GM21515 (cell line): ENCODE measurements around the gene PSME3.
"Not testable (repeated sequence)": the region's sequence is repeated elsewhere in the genome, so short reads cannot be mapped to it uniquely, and the experiment has no call there.

Experiments used
- ATAC-seq: cut with Tn5 transposase; IDR thresholded peaks from one replicate; pipeline ENCODE4 v1.9.1; 2021; ENCODE audit not compliant: unreplicated experiment

PSME3 gene

DNA sequence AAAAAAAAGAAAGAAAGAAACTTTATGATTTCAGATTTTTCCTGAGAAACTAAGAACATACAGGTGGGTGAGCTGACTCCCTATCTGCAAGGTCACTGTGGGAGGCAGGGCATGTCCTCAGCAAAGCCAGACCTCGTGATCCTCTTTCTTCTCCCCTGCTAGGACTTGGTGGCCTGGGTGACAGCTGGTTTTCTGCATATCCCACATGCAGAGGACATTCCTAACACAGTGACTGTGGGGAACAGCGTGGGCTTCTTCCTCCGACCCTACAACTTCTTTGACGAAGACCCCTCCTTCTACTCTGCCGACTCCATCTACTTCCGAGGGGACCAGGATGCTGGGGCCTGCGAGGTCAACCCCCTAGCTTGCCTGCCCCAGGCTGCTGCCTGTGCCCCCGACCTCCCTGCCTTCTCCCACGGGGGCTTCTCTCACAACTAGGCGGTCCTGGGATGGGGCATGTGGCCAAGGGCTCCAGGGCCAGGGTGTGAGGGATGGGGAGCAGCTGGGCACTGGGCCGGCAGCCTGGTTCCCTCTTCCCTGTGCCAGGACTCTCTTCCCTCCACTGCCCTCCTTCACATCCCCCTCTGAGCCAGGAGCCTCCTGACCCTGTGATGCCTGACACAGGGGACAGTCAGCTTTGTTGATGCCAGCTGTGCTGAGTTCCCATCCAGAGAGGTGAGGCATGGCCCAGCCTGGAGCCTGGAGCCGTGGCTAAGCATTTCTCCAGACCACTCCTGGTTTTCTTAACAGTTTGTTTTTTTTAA is 40.9 kb downstream of the PSME3 start:
- ATAC-seq = not testable (repeated sequence)

DNA sequence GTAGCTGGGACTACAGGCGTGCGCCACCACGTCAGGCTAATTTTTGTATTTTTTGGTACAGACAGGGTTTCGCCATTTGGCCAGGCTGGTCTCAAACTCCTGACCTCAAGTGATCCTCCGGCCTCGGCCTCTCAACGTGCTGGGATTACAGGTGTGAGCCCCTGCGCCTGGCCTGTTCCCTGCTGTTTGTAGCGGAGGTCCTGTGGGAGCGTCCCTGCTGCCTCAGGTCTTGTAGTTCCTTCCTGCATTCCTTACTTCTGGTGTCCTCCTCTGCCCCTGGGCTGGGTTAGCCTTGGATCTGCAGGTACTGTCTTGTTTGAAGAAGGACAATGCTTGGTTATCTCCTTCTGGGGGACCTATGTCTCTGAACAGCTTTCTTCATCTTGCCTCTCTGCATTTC is 43.8 kb downstream of the PSME3 start:
- ATAC-seq = no peak

DNA sequence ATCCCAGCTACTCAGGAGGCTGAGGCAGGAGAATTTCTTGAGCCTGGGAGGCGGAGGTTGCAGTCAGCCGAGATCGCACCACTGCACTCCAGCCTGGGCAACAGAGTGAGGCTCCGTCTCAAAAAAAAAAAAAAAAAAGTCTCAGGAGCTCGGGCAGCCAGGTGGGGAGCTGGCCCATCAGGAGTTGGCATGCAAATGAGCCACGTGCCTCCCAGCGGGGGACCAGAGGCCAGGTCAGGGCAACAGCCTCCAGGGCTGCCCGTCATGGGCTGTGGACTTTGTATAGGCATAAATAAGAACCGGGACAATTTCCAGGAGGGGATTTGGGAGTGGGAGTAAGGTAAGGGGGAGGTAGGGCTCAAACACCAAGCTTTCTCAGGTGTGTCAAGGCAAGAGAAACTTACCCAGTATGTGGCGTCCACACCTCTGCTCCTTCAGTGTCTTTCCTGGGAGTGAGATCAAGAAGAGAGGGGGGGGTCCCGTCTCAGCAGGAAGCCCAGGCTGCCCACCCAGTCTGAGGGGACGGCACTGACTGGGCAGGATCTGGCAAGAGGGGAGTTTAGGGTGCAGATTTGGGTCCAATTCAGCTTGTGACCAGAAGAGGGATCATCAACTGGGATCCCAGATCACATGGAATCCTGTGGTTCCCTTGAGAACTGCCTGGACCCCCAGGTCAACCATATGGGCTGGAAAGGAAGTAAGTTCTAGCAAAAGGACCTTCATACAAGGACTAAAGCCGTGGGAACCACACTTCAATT is 45.1 kb downstream of the PSME3 start:
- no peak for ATAC-seq

DNA sequence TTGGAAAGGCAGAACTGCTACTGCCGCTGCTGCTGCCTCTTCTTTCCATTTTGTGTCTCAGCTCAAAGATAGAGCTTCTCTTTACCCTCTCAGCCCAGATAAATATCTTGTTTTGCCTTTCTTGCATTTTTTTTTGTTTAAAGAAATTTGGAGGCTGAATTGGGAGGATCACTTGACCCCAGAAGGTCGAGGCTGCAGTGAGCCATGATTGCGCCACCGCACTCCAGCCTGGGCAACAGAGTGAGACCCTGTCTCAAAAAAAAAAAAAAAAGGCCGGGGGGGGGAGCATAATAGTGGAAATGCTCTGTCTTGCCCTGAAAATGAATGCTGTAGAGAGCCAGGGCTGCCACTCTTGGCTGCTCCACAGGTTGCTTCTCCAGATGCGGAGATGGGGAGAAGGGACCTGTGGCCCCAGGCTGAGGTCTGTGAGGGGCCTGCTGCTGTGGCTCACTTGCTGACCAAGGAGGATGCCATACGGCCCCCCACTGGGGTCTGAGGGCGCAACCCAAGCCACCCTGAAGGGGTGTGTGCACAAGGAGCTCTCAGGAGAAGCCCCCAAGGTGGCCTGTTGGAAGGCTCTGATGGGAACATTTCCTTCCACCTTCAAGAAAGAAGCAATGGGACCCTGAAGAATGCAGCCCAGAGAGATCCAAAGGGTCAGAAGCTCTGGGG is 45.9 kb downstream of the PSME3 start:
- ATAC-seq = no peak

DNA sequence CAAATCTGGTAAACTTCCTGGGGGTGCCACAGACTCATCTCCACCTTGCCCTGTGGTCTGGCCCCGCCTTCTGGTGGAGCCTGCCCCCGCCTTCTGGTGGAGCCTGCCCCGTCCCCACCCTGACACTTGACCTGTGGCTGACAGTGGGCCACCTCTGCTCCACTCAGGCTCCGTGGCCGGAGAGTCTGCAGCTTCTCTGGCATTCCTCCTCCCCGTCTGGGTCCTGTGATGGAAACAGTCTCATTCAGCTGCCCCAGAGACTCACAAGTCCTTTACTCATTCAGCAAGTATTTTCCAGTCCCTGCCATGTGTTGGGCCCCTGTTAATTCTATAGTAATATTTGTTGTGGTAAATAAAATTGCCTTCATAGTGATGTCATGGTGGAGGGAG is 46.4 kb downstream of the PSME3 start:
- no peak for ATAC-seq

DNA sequence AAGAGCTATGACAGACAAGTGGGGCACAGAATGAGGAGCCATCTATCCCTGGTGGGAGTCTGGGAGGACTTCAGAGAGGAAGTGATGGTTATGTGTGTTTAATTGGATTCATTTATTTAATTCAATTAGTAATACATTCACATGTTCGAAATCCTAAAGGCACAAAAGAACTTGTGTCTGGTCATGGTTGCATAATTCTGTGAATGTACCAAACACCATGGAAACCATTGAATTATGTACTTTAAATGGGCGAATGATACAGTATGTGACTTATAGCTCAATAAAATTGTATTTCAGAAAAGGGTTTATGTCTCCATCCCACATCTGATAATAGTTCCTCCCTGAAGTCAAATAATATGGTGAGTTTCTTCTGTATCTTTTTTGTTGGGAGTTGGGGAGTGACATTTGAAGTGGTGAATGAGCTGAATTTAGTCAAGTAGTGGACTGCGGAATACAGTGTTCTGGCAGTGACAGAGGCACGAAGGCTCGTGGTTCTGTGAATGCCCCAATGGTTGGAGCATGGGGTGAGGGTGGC is 47.6 kb downstream of the PSME3 start:
- no peak for ATAC-seq

DNA sequence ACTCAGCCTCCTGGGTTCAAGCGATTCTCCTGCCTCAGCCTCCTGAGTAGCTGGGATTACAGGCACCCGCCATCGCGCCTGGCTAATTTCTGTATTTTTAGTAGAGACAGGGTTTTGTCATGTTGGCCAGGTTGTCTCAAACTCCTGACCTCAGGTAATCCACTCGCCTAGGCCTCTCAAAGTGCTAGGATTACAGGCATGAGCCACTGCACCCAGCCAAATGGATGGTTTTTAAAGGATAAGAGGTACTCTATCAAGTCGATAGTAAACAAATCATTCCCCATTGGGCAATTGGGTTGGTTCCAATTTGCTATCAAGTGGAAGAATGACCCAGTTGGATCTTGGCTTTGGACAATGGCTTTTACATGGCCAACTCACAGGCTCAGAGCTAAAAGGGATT is 48.5 kb downstream of the PSME3 start:
- not testable (repeated sequence) for ATAC-seq

DNA sequence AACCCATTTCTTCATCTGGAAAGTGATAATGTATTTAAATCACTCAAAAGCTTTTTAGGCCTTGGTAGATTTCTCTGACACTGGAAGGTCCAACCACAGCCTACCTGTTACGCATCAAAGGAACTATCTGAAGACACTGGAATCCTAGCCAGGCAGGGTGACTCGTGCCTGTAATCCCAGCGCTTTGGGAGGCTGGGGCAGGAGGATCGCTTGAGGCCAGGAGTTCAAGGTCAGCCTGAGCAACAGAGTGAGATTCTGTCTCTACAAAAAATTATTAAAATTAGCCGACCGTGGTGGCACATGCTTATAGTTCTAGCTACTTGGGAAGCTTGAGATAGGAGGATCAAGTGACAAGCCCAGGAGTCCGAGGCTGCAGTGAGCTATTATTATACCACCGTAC is 49.0 kb downstream of the PSME3 start:
- ATAC-seq = no peak

DNA sequence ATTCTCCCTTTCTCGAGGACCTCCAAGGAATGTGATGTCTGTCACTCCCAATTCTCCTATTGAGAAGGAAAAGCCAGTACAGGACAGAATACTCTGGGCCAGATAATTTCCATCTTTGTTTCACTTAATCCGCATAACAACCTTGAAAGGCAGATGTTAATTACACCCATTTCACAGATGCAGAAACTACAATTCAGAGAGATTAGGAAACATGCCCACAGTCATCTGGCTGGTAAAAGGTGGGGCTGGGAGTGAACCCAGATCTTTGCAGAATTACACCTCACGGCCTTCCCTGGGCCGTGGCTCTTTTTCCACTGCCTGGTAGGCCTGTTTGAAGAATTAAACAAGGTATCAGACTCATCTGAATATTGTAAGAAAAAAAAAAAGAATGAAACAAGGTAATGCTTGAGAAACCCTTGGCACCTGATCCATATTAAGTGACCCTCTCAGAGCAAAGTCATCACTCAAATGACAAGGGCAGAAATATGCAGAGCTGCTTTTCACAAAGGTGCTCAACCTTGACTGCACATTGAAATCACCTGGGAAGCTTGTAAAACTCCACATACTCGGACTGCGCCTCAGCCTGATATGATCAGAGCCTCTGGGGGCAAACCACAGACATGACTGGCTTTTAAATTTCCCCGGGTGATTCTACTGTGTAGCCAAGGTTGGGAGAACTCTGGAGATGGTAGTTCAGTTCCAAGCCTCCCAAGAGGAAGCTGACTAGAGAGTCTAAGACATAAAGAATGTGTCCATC is 50.8 kb downstream of the PSME3 start:
- no peak for ATAC-seq

DNA sequence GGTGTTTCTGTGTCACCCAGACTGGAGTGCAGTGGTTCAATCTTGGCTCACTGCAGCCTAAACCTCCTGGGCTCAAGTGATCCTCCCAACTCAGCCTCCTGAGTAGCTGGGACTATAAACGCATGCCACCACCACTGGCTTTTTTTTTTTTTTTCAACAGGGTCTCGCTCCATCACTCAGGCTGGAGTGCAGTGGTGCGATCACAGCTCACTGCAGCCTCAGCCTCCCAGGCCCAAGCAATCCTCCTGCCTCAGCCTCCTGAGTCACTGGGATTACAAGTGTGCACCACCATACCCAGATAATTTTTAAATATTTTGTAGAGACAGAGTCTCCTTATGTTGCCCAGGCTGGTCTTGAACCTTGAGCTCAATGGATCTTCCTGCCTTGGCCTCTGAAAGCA is 52.6 kb downstream of the PSME3 start:
- not testable (repeated sequence) for ATAC-seq

DNA sequence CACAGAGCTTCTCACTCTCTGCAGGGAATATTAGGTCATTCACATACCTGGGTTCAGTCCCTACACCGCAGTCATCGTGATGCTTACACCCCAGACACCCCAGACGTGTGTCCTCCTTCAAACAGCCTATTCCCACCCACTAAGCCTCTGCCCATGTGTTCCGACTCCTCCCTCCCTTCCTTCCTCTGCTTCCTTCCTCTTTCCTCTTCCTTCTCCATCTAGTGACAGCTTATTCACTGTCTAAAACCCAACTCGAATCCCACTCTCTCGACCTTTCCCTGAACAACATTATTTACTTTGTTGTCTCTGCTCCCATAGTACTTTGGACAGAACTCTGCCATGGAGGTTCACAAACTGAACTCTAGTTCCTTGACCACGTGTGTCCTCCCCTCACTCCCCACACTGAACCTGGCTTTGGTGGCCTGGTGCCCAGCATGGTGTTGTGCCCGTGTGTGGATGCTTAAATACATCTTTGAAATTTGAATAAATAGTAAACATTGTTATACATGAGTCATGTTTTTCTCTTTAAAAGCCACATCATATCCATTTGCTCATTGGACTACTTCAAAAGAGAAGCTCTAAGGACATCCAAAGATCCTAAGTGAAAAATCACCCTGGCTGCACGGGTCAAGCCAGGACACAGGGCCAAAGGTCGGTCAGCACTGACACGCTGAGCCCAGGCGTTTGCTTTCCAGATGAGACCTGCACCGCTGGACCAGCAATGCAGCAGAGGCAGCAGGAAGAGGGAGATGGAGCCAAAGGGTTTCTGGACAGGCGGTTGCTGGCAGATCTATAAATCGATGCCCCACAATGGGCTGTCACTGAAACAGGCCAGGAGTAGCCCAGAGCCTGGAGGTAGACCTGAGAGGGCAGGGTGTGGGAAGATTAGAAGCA is 53.3 kb downstream of the PSME3 start:
- ATAC-seq = no peak

DNA sequence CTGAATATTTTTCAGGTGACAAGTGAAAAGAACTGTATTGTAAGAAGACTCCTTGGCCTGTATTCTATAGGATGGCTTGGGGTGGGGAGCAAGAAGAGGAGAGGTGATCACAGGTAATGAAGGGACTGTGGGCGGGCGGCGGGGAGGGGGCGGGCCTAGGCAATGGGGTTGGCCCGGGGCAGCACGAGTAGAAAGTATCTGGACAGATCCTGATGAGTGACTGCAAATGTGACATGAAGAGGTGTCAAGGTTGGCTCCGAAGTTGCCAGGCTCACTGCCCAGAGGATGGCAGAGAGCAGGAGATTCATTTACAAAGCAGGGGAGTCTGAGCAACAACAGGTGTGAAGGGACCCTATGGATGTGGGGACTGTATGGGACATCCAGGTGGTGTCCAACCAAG is 56.6 kb downstream of the PSME3 start:
- no peak for ATAC-seq

DNA sequence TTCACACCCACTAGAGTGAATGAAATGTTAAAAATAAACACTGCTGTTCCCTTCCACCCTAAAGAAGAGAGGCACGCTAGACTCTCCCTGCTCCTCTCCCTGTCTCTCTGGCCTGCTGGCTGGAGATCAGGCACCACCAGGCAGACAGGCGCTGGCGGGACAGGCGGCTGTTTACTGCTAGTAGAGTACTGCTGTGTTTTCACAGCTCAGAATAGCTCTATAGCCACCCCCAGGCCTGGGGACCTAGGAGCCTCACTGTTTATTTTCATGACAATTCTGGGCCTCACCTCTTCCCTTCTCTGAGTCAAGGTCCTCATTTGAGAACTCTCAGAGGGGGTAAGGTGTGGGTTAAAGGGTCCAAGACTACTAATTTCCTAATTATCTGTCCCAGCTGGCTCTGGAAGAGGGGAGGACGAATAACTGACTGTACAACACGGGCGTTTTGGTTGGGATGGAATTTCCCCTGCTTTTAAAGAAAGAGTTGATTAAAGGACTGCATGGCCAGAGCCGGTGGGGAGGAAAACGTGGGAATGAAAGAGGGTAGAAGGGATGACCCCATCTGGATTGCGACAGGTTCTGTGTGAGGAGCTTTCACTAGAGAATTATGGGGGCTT is 58.4 kb downstream of the PSME3 start:
- no peak for ATAC-seq

DNA sequence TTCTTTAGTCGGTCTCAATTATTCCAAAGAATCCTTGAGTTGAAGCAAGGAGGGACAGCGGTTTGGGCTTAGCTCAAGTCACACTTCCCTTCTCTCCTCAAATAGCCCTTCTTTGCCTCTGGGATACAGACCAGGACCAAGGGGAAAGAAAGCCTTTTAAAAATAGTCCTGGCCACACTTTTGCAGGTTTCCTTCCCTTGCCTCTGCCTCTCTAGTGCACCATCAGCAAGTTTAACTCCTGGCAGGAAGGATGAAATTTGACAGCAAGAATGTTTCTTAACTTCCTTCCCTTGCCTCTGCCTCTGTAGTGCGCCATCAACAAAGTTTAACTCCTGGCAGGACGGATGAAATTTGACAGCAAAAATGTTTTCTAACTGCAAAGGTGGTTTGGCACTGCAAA is 60.2 kb downstream of the PSME3 start:
- ATAC-seq = no peak
